C4-2B (cell line): ENCODE data around the gene F12.

Experiments
- H3K27ac ChIP-seq: fragments of 450-650 bp; 2 replicates; pipeline ENCODE4 v1.5.1; 2017
- ZFX ChIP-seq: fragments of 450-650 bp; IDR thresholded peaks from 2 replicates; pipeline ENCODE4 v1.6.1; 2017
- TF ChIP-seq, protein P1 (sequence below): fragments of 450-650 bp; conservative IDR thresholded peaks from 2 replicates; pipeline ENCODE4 v1.5.1; 2017; ENCODE audit warnings: mild to moderate bottlenecking

F12 gene

DNA sequence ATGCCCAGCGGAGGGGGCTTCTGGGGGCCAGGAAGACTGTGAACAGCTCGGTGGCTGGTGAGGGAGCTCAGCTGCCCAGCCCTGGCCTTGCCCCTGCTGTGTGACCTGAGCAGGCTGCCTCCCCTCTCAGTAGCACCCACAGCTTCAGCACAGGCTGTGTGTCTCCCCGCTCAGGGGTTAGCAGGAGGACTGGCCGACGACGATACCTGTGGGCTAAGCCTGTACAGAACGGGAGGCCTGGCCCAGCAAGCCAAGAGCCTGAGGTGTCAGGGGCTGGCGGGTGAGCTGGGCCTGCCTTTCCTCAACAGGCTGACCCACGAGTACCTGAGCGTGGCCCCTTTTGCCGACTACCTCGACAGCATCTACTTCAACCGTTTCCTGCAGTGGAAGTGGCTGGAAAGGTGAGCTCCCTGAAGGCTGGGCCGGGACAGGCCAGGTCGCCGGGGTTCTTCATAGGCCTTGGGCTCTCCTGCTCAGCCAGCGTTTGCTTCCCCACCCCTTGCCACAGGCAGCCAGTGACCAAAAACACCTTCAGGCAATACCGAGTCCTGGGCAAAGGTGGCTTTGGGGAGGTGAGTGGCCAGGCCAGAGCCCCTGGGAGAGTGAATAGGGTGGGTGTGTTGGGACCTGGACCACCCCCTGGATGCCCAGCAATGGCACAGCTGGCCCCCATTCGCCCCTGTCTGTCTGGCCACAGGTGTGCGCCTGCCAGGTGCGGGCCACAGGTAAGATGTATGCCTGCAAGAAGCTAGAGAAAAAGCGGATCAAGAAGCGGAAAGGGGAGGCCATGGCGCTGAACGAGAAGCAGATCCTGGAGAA is 23.7 kb upstream of the F12 start:
- no peak for TF ChIP-seq ZFX
- TF ChIP-seq, protein P1, sequence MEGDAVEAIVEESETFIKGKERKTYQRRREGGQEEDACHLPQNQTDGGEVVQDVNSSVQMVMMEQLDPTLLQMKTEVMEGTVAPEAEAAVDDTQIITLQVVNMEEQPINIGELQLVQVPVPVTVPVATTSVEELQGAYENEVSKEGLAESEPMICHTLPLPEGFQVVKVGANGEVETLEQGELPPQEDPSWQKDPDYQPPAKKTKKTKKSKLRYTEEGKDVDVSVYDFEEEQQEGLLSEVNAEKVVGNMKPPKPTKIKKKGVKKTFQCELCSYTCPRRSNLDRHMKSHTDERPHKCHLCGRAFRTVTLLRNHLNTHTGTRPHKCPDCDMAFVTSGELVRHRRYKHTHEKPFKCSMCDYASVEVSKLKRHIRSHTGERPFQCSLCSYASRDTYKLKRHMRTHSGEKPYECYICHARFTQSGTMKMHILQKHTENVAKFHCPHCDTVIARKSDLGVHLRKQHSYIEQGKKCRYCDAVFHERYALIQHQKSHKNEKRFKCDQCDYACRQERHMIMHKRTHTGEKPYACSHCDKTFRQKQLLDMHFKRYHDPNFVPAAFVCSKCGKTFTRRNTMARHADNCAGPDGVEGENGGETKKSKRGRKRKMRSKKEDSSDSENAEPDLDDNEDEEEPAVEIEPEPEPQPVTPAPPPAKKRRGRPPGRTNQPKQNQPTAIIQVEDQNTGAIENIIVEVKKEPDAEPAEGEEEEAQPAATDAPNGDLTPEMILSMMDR: no peak
- no peak overlapping the region for H3K27ac ChIP-seq

- TF ChIP-seq, protein P1: no peak
- no peak for TF ChIP-seq ZFX
- H3K27ac ChIP-seq: no peak overlapping the region
Observed at GRCh38 chr5:177432143-177432838, 22.9 kb upstream of the F12 start.

- H3K27ac ChIP-seq: no peak overlapping the region
Observed at GRCh38 chr5:177431317-177432142, 22.2 kb upstream of the F12 start.

GRCh38 chr5:177430972-177431316 is 21.6 kb upstream of the F12 start:
- no peak overlapping the region for H3K27ac ChIP-seq
- TF ChIP-seq ZFX: no peak
- TF ChIP-seq, protein P1: no peak

More at GRCh38 chr5:177431317-177432142, 22.2 kb upstream of the F12 start:
- TF ChIP-seq, protein P1: no peak
- no peak for TF ChIP-seq ZFX

GRCh38 chr5:177430140-177430951 is 21.0 kb upstream of the F12 start:
- H3K27ac ChIP-seq: no peak overlapping the region
- TF ChIP-seq, protein P1: no peak
- no peak for TF ChIP-seq ZFX

DNA sequence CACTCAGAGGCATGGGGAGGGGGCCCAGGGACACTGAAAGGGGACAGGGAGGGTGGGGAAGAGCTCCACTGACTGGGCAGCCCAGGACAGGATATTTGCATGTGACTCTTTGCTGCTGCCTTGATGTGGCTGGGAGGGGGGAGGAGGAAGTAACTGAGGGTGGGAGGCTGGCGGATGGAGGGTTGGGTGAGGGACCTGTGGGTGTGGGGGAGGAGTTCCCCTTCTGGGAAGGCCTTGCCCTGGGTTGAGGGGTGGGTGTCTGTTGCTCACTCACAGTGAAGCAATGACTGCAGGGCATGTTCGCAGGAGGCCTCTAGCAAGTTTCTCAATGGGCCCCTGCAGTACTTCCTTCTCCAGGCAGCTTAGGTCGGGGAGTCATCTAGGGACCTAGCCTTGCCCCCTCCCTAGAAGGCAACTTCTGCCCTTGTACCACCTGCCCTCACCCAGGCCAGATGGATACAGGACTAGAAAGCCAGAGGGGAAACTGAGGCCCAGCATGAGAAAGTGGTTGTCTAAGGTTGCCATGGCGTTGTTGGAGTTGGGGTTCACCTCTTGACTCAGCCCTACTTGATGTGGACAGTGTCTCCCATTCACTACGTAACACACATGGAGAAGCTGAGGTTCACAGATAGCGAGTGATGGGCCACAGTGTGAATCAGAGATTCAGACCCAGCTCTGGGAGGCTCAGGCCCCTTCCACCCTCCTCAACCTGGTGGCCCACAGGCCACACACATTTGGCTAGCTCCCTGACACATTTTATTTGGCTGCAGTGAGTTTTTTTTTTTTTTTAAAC is 20.1 kb upstream of the F12 start:
- no peak for TF ChIP-seq ZFX
- TF ChIP-seq, protein P1: no peak
- H3K27ac ChIP-seq: no peak overlapping the region
